Measurements from ENCODE around the gene TMEM242. TPM values are rescaled to one million over a fixed set of nuclear protein-coding genes. Genes with fewer than 3 reads are reported as not detected.

The TMEM242 gene
- total and polyA plus RNA-seq, 2 of the 13 experiments (the other 11 are each of a cell fraction or from before 2014, with no cell fraction given): 5.6 to 11.1 TPM

DNA sequence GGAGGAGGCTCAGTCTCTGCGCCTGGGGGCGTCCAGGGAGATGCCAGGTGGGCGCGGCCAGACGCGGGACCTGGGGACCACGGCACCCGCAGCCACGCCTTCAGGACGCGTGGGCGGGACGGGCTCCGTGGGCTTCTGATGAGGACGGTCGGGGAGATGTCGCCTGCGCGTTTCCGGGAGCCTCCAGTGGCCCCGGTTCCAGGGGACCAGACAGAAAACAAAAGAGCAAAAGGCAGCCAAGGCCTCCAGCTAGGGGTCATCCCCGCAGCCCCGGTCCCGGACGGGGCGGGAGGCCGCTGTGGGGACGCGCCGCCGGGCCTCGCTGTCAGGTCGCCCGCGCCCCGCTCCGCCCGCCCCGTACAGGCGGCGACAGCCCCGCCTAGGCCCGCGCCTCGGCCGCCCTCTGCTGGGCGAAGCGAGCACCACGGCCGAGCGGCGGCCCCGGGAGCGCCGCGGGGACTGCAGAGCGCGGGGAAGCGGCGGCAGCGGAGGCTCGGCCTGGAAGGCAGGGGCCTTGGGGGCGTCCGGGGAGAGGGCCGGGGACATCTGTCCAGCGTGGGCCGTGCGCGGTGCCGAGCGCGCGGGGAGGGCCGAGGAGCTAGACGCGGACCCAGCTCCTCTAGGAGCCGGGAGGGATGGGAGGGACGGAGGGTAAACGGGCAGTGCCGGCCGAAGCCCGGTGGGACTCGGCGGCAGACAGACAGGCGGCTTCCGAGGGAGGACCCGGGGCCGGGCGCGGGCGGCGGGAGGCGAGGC, 48.7 kb downstream of the TMEM242 start (continued):
- TF ChIP-seq ZNF318 (CRISPR knock-in tag; IDR thresholded peaks at IDR 0.05) (no peak), SSRP1 (CRISPR knock-in tag; IDR thresholded peaks at IDR 0.05) (no peak), ATAD3A (CRISPR knock-in tag; IDR thresholded peaks at IDR 0.05) (no peak), SNAI1 (CRISPR knock-in tag; IDR thresholded peaks at IDR 0.05; ENCODE audit: borderline replicate concordance) (no peak), YEATS2 (CRISPR knock-in tag; IDR thresholded peaks at IDR 0.05; ENCODE audit: borderline replicate concordance) (no peak), ZNF792 (CRISPR knock-in tag; IDR thresholded peaks at IDR 0.05) (peak; percentile 33; the same call in 1 of the 2 replicates), HMG20B (CRISPR knock-in tag; conservative IDR thresholded peaks at IDR 0.05) (no peak), FOXA1 (IDR thresholded peaks at IDR 0.05) (no peak), FOXA1 (CRISPR knock-in tag; IDR thresholded peaks at IDR 0.05) (no peak), ZNF382 (CRISPR knock-in tag; IDR thresholded peaks at IDR 0.05; ENCODE audit: borderline replicate concordance) (no peak), ZNF276 (CRISPR knock-in tag; IDR thresholded peaks at IDR 0.05; ENCODE audit: low read depth) (no peak), EZH2 (conservative IDR thresholded peaks at IDR 0.05; ENCODE audit: low read depth, low read length) (no peak), BORCS8-MEF2B (CRISPR knock-in tag; IDR thresholded peaks at IDR 0.05) (peak; percentile 78), ZNF207 (IDR thresholded peaks at IDR 0.05; ENCODE audit: borderline replicate concordance) (no peak)
- TF ChIP-seq, protein P1, sequence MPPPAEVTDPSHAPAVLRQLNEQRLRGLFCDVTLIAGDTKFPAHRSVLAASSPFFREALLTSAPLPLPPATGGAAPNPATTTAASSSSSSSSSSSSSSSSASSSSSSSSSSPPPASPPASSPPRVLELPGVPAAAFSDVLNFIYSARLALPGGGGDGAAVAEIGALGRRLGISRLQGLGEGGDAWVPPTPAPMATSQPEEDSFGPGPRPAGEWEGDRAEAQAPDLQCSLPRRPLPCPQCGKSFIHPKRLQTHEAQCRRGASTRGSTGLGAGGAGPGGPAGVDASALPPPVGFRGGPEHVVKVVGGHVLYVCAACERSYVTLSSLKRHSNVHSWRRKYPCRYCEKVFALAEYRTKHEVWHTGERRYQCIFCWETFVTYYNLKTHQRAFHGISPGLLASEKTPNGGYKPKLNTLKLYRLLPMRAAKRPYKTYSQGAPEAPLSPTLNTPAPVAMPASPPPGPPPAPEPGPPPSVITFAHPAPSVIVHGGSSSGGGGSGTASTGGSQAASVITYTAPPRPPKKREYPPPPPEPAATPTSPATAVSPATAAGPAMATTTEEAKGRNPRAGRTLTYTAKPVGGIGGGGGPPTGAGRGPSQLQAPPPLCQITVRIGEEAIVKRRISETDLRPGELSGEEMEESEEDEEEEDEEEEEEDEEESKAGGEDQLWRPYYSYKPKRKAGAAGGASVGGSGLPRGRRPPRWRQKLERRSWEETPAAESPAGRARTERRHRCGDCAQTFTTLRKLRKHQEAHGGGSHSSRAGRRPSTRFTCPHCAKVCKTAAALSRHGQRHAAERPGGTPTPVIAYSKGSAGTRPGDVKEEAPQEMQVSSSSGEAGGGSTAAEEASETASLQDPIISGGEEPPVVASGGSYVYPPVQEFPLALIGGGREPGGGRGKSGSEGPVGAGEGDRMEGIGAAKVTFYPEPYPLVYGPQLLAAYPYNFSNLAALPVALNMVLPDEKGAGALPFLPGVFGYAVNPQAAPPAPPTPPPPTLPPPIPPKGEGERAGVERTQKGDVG (CRISPR knock-in tag; IDR thresholded peaks at IDR 0.05; ENCODE audit: borderline replicate concordance): no peak
